BJ (cell line): ENCODE measurements around the gene GATA5. TPM values are rescaled to one million over a fixed set of nuclear protein-coding genes. Genes with fewer than 3 reads are reported as not detected.

ENCODE experiments used
- CTCF ChIA-PET: fragments of 350-600 bp; formaldehyde crosslinking; extraction: SDS; loops from one replicate; lab custom pipeline; 2021; ENCODE audit warnings: antibody characterized with exemption, inconsistent platforms; lab: Yijun Ruan, JAX
- POLR2A ChIA-PET: fragments of 300-600 bp; sonication (Branson Sonifier 250); formaldehyde crosslinking; extraction: SDS; loops from one replicate; lab custom pipeline; 2021; ENCODE audit warnings: antibody characterized with exemption; lab: Charles Lee
- DNase-seq: peaks from one replicate; pipeline ENCODE4 v3.0.0-alpha.2; 2011; ENCODE audit warnings: low read depth
- H3K27me3 ChIP-seq: 2 replicates; pipeline ENCODE4 v1.6.0; 2011; ENCODE audit warnings: low read length; ENCODE audit not compliant: control insufficient read depth, insufficient read depth
- H3K36me3 ChIP-seq: 2 replicates; pipeline ENCODE4 v1.5.1; 2011; ENCODE audit warnings: low read length; ENCODE audit not compliant: control insufficient read depth, insufficient read depth
- H3K4me3 ChIP-seq: 2 replicates; pipeline ENCODE4 v1.5.1; 2011; ENCODE audit warnings: low read depth, mild to moderate bottlenecking, control low read depth, low read length
- polyA plus RNA-seq: library from polyadenylated mRNA; depleted of rRNA; stranded (reverse); fragments of >200 nt; gene quantifications from 2 replicates; pipeline ENCODE4 v1.2.3, GENCODE V29; 2011
- TF ChIP-seq, protein P1 (sequence below): IDR thresholded peaks from 2 replicates; pipeline ENCODE4 v1.5.1; 2011; ENCODE audit warnings: low read depth, mild to moderate bottlenecking, control low read depth, inconsistent platforms, low read length, moderate library complexity; ENCODE audit not compliant: insufficient read depth

GATA5 gene
- polyA plus RNA-seq, 1 experiment: not detected

DNA sequence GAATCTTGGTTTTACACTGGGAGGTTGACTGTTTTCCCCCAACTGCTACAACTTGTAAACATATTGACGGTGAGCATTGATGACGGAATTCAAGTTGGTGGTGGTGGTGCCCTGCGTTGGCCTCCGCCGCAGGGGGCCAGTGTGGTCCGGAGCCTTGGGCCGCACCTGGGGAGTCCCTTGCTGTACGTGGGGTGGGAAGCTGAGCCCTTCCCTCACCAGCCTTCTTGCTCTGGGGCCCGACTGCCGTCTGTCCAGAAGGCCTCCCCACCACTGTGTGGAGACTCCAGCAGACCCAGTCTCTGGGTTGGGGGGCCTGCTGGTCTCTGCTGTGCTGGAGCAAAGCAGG lies 11.4 kb downstream of the GATA5 start:
- TF ChIP-seq, protein P1, sequence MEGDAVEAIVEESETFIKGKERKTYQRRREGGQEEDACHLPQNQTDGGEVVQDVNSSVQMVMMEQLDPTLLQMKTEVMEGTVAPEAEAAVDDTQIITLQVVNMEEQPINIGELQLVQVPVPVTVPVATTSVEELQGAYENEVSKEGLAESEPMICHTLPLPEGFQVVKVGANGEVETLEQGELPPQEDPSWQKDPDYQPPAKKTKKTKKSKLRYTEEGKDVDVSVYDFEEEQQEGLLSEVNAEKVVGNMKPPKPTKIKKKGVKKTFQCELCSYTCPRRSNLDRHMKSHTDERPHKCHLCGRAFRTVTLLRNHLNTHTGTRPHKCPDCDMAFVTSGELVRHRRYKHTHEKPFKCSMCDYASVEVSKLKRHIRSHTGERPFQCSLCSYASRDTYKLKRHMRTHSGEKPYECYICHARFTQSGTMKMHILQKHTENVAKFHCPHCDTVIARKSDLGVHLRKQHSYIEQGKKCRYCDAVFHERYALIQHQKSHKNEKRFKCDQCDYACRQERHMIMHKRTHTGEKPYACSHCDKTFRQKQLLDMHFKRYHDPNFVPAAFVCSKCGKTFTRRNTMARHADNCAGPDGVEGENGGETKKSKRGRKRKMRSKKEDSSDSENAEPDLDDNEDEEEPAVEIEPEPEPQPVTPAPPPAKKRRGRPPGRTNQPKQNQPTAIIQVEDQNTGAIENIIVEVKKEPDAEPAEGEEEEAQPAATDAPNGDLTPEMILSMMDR: no peak
- H3K36me3 ChIP-seq: no peaks in the 10 kb centered on the region
- POLR2A ChIA-PET: no interaction called here
- no peak overlapping the region for H3K4me3 ChIP-seq
- peaks cover 3% of the 10 kb centered on the region; the same call in 1 of the 2 replicates for H3K27me3 ChIP-seq
- DNase-seq: no peak
- CTCF ChIA-PET: no interaction called here

DNA sequence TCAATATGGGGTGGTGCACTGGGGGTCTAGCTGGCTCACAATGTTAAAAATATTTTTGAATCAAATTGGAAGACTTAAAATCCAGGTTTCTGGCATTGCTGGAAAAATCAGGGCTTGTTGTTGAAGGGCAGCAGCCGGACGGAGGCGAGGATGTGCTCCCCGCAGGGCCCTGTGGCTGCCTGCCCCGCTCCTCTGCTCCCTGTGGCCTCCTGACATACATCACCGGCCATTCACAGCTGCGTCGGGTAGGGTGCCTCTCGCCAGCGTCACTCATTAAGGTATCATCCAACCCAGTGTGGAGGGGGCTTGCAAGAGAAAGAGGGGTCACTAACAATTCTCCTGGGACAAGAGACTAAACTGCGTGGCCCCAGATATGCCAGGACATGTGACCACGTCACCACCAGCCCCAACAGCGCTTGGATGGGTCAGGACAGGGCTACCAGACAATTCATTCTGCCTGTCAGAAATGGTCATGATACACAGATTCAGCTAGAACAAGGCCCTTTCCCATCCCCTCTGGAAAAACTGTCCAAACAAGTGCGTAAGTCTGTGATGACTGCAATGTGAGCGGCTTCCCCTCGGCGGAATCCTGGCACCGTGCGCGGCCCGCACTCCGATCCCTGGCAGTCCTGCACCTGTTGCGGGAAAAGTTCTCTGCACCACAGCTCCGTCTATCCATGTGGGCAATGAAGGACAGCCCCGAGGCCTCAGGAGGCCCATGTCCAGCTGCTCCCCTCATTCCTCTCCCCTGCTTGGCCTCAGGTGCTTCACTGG lies 12.0 kb downstream of the GATA5 start:
- POLR2A ChIA-PET: no interaction called here
- H3K27me3 ChIP-seq: peaks cover under 1% of the 10 kb centered on the region; the same call in 1 of the 2 replicates
- CTCF ChIA-PET: no interaction called here
- no peaks in the 10 kb centered on the region for H3K36me3 ChIP-seq
- DNase-seq: no peak
- TF ChIP-seq, protein P1: no peak
- H3K4me3 ChIP-seq: no peak overlapping the region

DNA sequence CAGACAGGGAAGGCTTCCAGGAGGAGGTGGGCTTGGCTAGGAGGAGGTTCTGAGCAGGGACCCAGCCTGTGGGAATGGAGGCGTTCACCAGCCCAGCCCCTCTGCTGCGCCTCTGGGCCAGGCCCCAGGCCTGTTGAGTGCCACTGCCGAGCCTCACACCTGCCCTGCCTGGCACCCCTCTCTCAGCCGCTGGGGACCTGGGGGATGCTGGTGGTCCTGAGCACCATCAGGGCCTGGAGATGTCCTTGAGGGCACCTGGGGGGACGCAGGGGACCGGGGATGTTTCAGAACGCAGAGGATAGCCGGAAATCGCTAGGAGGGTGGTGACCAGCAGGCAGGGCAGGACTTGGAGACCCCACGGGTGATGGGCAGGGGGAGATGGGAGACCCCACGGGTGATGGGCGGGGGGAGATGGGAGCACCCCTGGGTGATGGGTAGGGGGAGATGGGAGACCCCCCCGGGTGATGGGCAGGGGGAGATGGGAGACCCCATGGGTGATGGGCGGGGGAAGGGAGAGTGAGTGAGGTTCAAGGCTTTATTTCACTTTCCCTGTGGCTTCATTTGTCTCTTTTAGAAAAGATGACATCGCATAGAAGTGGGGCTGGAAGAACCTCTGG lies 12.7 kb downstream of the GATA5 start:
- ChIA-PET POLR2A (no interaction called here), CTCF (no interaction called here)
- Histone ChIP-seq H3K27me3 (no peaks in the 10 kb centered on the region; the same call in 1 of the 2 replicates), H3K4me3 (no peak overlapping the region), H3K36me3 (no peaks in the 10 kb centered on the region)
- TF ChIP-seq, protein P1: no peak
- no peak for DNase-seq

DNA sequence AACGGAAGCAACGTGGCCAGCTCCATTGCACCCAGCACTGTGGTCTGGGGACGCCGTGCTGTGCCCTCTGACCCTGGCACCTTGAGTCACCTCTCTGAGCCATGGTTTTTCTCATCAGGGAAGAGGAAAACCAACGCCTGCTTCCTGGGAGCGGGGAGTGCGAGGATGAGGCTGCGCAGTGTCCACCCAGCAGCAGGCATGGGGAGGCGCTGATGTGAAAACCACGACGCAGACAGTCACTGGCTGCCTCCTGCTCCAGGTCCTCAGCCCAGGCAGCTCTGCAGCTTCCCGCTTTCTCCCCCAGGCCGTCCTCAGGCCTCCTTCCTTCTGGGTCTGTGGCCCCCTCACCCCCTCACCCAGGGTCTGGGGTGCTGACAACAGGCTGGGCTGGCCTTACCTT lies 14.0 kb downstream of the GATA5 start:
- ChIA-PET CTCF (no interaction called here), POLR2A (no interaction called here)
- TF ChIP-seq, protein P1: no peak
- Histone ChIP-seq H3K36me3 (no peaks in the 10 kb centered on the region), H3K27me3 (no peaks in the 10 kb centered on the region; the same call in 1 of the 2 replicates), H3K4me3 (no peak overlapping the region)
- DNase-seq: no peak

DNA sequence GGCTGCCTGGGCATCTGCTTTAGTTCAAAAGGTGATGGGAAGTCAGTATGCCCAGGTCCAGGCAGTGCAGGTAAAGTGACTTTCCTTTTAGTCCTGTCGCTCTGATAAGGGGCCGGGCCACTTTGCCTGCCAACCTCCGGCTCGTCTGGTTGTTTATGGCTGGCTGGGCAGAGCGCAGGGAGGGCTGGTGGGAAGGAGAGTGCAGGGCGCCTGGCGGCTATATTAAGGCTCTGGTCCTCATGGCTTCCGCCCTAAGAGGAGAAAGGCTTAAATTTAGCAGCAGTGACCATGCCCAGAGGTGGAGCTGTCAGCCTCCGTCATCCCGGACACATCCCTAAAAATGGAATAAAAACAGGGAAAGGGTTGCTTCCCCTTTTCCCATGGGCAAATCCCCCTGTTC lies 14.6 kb downstream of the GATA5 start:
- DNase-seq: no peak
- Histone ChIP-seq H3K4me3 (no peak overlapping the region), H3K36me3 (no peaks in the 10 kb centered on the region), H3K27me3 (no peaks in the 10 kb centered on the region; the same call in 1 of the 2 replicates)
- POLR2A ChIA-PET: no interaction called here
- TF ChIP-seq, protein P1: no peak
- CTCF ChIA-PET: no interaction called here
